ENCODE results near the gene ARMC7. TPM values are rescaled to one million over a fixed set of nuclear protein-coding genes. Genes with fewer than 3 reads are reported as not detected.
A peak's percentile ranks its signal among the peaks of the same experiment; 100 is the strongest.

The ARMC7 gene
- total RNA-seq, 2 donors from 2014 or later = 20.5 to 20.7 TPM

DNA sequence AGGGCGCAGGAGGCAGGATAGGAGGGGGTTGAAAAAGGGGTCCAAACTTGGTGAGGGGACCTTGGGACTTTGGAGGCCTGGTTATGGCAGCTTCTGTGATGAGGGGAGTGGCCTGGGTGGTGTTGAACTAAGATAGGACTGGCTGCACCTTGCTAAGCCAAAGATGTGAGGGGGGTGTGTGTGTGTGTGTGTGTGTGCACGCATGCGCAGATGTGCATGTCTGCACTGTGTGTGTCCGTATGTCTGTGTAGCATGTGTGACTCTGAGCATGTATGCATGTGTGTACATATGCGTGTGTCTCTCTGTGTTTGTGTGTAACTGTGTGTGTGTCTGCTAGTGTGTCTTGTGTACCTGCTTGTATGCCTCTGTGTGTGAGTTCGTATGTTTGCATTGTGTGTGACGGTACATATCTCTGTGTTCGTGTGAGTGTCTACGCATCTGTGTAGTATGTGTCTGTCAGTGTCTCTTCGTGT lies 17.9 kb upstream of the ARMC7 start:
- H3K4me1 ChIP-seq = peaks cover 35% of the 10 kb centered on the region
- H3K4me3 ChIP-seq = no peak overlapping the region
- H3K36me3 ChIP-seq = no peaks in the 10 kb centered on the region
- no peak for TF ChIP-seq CTCF (IDR thresholded peaks at IDR 0.05)
- H3K27ac ChIP-seq = peak overlapping the region; percentile 99
- no peaks in the 10 kb centered on the region for H3K27me3 ChIP-seq
- no peaks in the 10 kb centered on the region for H3K9me3 ChIP-seq
- peak; percentile 81 for DNase-seq
- peak overlapping the region; percentile 61 to 89 for H3K9ac ChIP-seq (ENCODE audit: low read depth in 2 of 2, low read length in 2 of 2)
- intact Hi-C loops (cut with DNase I) = no loop called here

- Histone ChIP-seq H3K4me1 (peaks cover 28% of the 10 kb centered on the region), H3K9me3 (no peaks in the 10 kb centered on the region), H3K4me3 (no peak overlapping the region), H3K27ac (no peak overlapping the region), H3K27me3 (no peaks in the 10 kb centered on the region), H3K9ac (ENCODE audit: low read depth in 2 of 2, low read length in 2 of 2) (peak overlapping the region; percentile 66 to 89), H3K36me3 (no peaks in the 10 kb centered on the region)
- TF ChIP-seq CTCF (IDR thresholded peaks at IDR 0.05) = no peak
- intact Hi-C loops (cut with DNase I) = no loop called here
- DNase-seq = no peak
Observed at GRCh38 chr17:75093548-75094158, 16.1 kb upstream of the ARMC7 start.

GRCh38 chr17:75094871-75095399 lies 14.8 kb upstream of the ARMC7 start:
- Histone ChIP-seq H3K27me3 (no peaks in the 10 kb centered on the region), H3K9me3 (no peaks in the 10 kb centered on the region), H3K9ac (ENCODE audit: low read depth in 2 of 2, low read length in 2 of 2) (peak overlapping the region in 1 of 2 donors; percentile 51), H3K27ac (peak overlapping the region; percentile 76), H3K4me3 (no peak overlapping the region), H3K4me1 (peaks cover 24% of the 10 kb centered on the region), H3K36me3 (no peaks in the 10 kb centered on the region)
- peak; percentile 49 for DNase-seq
- no peak for TF ChIP-seq CTCF (IDR thresholded peaks at IDR 0.05)
- intact Hi-C loops (cut with DNase I) = no loop called here

GRCh38 chr17:75096082-75096625 lies 13.6 kb upstream of the ARMC7 start:
- peaks cover 11% of the 10 kb centered on the region for H3K4me1 ChIP-seq
- peak overlapping the region; percentile 76 for H3K27ac ChIP-seq
- H3K27me3 ChIP-seq = no peaks in the 10 kb centered on the region
- H3K9me3 ChIP-seq = no peaks in the 10 kb centered on the region
- H3K4me3 ChIP-seq = no peak overlapping the region
- DNase-seq = peak; percentile 89
- no peaks in the 10 kb centered on the region for H3K36me3 ChIP-seq
- H3K9ac ChIP-seq (ENCODE audit: low read depth in 2 of 2, low read length in 2 of 2) = peak overlapping the region in 1 of 2 donors; percentile 19
- intact Hi-C loops (cut with DNase I) = no loop called here
- TF ChIP-seq CTCF (IDR thresholded peaks at IDR 0.05) = no peak

GRCh38 chr17:75097865-75098264 lies 11.9 kb upstream of the ARMC7 start:
- Histone ChIP-seq H3K9ac (ENCODE audit: low read depth in 2 of 2, low read length in 2 of 2) (no peak overlapping the region), H3K9me3 (no peaks in the 10 kb centered on the region), H3K4me3 (no peak overlapping the region), H3K4me1 (peaks cover 11% of the 10 kb centered on the region), H3K27ac (no peak overlapping the region), H3K36me3 (no peaks in the 10 kb centered on the region), H3K27me3 (no peaks in the 10 kb centered on the region)
- intact Hi-C loops (cut with DNase I) = no loop called here
- no peak for TF ChIP-seq CTCF (IDR thresholded peaks at IDR 0.05)
- no peak for DNase-seq

Measured in colonic mucosa (tissue), 4 donors.